ENCODE measurements around the gene RP9.

GRCh38 chr7:33072471-33072870, 36.7 kb downstream of the RP9 start:
- TF ChIP-seq TCF7L2 (IDR thresholded peaks at IDR 0.05; ENCODE audit: borderline replicate concordance, low read depth, low read length), result no peak
- TF ChIP-seq HOXA7 (CRISPR knock-in tag; IDR thresholded peaks at IDR 0.05; ENCODE audit: borderline replicate concordance), result no peak
- no peak for TF ChIP-seq RBAK (tag by site-specific recombination; IDR thresholded peaks at IDR 0.05)
- no peak for TF ChIP-seq ZFP69B (tag by site-specific recombination; IDR thresholded peaks at IDR 0.05)
- TF ChIP-seq ZNF239 (tag by site-specific recombination; IDR thresholded peaks at IDR 0.05), result no peak
- TF ChIP-seq, protein P1, sequence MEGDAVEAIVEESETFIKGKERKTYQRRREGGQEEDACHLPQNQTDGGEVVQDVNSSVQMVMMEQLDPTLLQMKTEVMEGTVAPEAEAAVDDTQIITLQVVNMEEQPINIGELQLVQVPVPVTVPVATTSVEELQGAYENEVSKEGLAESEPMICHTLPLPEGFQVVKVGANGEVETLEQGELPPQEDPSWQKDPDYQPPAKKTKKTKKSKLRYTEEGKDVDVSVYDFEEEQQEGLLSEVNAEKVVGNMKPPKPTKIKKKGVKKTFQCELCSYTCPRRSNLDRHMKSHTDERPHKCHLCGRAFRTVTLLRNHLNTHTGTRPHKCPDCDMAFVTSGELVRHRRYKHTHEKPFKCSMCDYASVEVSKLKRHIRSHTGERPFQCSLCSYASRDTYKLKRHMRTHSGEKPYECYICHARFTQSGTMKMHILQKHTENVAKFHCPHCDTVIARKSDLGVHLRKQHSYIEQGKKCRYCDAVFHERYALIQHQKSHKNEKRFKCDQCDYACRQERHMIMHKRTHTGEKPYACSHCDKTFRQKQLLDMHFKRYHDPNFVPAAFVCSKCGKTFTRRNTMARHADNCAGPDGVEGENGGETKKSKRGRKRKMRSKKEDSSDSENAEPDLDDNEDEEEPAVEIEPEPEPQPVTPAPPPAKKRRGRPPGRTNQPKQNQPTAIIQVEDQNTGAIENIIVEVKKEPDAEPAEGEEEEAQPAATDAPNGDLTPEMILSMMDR (tag by site-specific recombination; IDR thresholded peaks at IDR 0.05), result no peak

All from HEK293 (cell line).